Astrocyte (in vitro differentiated cells and primary cell): ENCODE results near the gene PNPLA2. TPM values are rescaled to one million over a fixed set of nuclear protein-coding genes. Genes with fewer than 3 reads are reported as not detected.

Experiments
- DNase-seq: peaks from one replicate; pipeline ENCODE4 v3.0.0-alpha.2; 2010; ENCODE audit warnings: low read depth
- FAIRE-seq: peaks from 2 replicates; lab custom pipeline; 2011; peaks lifted over from hg19 to GRCh38; lab: Jason Lieb, UNC
- H2AFZ ChIP-seq: 2 replicates; pipeline ENCODE4 v1.6.0; 2012; ENCODE audit warnings: low read depth, low read length, inconsistent platforms
- H3K27ac ChIP-seq: 2 replicates; pipeline ENCODE4 v1.5.1; 2011; ENCODE audit warnings: low read depth, low read length, inconsistent platforms
- H3K27me3 ChIP-seq: 2 replicates; pipeline ENCODE4 v1.6.0; 2011; ENCODE audit warnings: low read length, inconsistent platforms; ENCODE audit not compliant: insufficient read depth
- H3K36me3 ChIP-seq: 2 replicates; pipeline ENCODE4 v1.5.1; 2011; ENCODE audit warnings: low read length, inconsistent platforms; ENCODE audit not compliant: insufficient read depth
- H3K4me1 ChIP-seq: 2 replicates; pipeline ENCODE4 v1.5.1; 2011; ENCODE audit warnings: low read length, inconsistent platforms; ENCODE audit not compliant: insufficient read depth
- H3K4me2 ChIP-seq: 2 replicates; pipeline ENCODE4 v1.6.0; 2012; ENCODE audit warnings: low read length, inconsistent platforms
- H3K4me3 ChIP-seq: 2 replicates; pipeline ENCODE4 v1.5.1; 2011; ENCODE audit warnings: low read depth, mild to moderate bottlenecking, low read length, inconsistent platforms; ENCODE audit not compliant: insufficient read depth
- H3K79me2 ChIP-seq: 2 replicates; pipeline ENCODE4 v1.6.0; 2012; ENCODE audit warnings: mild to moderate bottlenecking, low read length, inconsistent platforms; ENCODE audit not compliant: insufficient read depth
- H3K9ac ChIP-seq: 2 replicates; pipeline ENCODE4 v1.6.0; 2012; ENCODE audit warnings: mild to moderate bottlenecking, low read length, inconsistent platforms
- H3K9me3 ChIP-seq: 2 replicates; pipeline ENCODE4 v1.5.1; 2012; ENCODE audit warnings: low read depth, mild to moderate bottlenecking, low read length, inconsistent platforms; ENCODE audit not compliant: insufficient read depth
- H4K20me1 ChIP-seq: 2 replicates; pipeline ENCODE4 v1.6.0; 2012; ENCODE audit warnings: low read length, inconsistent platforms; ENCODE audit not compliant: insufficient read depth
- H3K27ac Mint-ChIP-seq: one replicate; pipeline ENCODE4 v1.8.0; 2021; ENCODE audit warnings: mild to moderate bottlenecking, mixed read lengths; ENCODE audit not compliant: unreplicated experiment
- H3K27me3 Mint-ChIP-seq: one replicate; pipeline ENCODE4 v1.8.0; 2021; ENCODE audit warnings: low read depth, mixed read lengths; ENCODE audit not compliant: unreplicated experiment
- H3K36me3 Mint-ChIP-seq: one replicate; pipeline ENCODE4 v1.8.0; 2021; ENCODE audit warnings: low read depth, mixed read lengths; ENCODE audit not compliant: unreplicated experiment
- H3K4me1 Mint-ChIP-seq: one replicate; pipeline ENCODE4 v1.8.0; 2021; ENCODE audit warnings: low read depth, mixed read lengths; ENCODE audit not compliant: unreplicated experiment
- H3K4me3 Mint-ChIP-seq: one replicate; pipeline ENCODE4 v1.8.0; 2021; ENCODE audit warnings: mild to moderate bottlenecking, moderate library complexity, mixed read lengths; ENCODE audit not compliant: unreplicated experiment
- H3K9me3 Mint-ChIP-seq: one replicate; pipeline ENCODE4 v1.8.0; 2021; ENCODE audit warnings: mild to moderate bottlenecking, mixed read lengths; ENCODE audit not compliant: unreplicated experiment
- EZH2 ChIP-seq: IDR thresholded peaks from 2 replicates; pipeline ENCODE4 v1.6.1; 2012; ENCODE audit warnings: mild to moderate bottlenecking, low read length, inconsistent platforms; ENCODE audit not compliant: insufficient read depth
- total RNA-seq: library from RNA; stranded (reverse); gene quantifications from 2 replicates; pipeline ENCODE4 v1.2.1, GENCODE V29; 2021
- TF ChIP-seq, protein P1 (sequence below): IDR thresholded peaks from 2 replicates; pipeline ENCODE4 v1.5.1; 2011; ENCODE audit warnings: low read depth, mild to moderate bottlenecking, inconsistent platforms, low read length, moderate library complexity; ENCODE audit not compliant: insufficient read depth

The PNPLA2 gene
- total RNA-seq, 1 donor from 2014 or later = 46.8 TPM

DNA sequence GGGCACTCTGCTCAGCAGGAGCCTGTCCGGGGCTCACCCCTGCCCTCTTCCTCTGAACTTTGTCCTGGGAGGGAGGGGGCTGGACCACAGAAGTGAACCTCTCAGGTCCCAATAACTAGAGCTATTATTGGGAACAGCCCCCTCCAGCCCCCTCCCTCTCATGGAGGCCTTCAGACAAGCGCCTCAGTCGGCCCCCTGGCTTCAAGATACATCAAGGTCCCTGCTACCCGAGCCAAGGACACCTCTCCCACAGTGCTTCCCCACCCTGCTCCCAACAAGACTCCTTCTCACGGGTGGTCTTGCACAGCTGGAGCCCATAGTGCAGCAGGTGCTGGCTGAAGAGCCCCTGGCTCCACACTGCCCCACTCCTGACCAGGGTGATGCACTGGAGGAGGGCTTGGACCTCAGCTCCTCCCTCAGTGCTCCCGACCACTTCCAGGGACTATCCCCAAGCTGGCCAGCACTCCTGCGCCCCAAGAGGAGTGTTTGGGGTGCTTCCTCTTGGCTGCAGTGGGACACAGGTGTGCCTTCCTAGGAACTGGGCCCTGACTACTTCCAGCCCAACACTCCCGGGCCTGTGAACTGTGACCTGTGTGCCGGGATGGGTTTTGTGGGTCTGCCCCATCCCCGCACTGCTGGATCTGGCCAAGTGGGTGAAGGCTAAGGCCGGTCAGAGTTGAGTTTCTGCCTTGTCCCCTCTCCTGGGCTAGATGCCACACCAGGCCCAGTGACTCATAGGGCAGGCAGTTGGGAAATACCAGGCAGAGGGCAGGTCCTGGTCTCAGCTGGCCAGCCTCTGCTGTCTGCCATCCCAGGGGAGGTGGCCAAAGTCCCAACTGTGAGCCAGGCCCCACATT, 2.2 kb downstream of the PNPLA2 start:
- Histone ChIP-seq H3K36me3 (no peaks in the 10 kb centered on the region), H3K27me3 (no peaks in the 10 kb centered on the region), H3K4me2 (peak overlapping the region; percentile 98), H3K9ac (peak overlapping the region; percentile 89), H3K9me3 (no peaks in the 10 kb centered on the region), H3K27ac (peak overlapping the region; percentile 12), H3K79me2 (peaks cover 27% of the 10 kb centered on the region), H3K4me1 (peaks cover 24% of the 10 kb centered on the region), H4K20me1 (peaks cover 43% of the 10 kb centered on the region), H2AFZ (no peak overlapping the region), H3K4me3 (peak overlapping the region; percentile 76)
- no peak for FAIRE-seq
- peak; percentile 29 for DNase-seq
- no peak overlapping the region for H3K27ac Mint-ChIP-seq
- TF ChIP-seq, protein P1, sequence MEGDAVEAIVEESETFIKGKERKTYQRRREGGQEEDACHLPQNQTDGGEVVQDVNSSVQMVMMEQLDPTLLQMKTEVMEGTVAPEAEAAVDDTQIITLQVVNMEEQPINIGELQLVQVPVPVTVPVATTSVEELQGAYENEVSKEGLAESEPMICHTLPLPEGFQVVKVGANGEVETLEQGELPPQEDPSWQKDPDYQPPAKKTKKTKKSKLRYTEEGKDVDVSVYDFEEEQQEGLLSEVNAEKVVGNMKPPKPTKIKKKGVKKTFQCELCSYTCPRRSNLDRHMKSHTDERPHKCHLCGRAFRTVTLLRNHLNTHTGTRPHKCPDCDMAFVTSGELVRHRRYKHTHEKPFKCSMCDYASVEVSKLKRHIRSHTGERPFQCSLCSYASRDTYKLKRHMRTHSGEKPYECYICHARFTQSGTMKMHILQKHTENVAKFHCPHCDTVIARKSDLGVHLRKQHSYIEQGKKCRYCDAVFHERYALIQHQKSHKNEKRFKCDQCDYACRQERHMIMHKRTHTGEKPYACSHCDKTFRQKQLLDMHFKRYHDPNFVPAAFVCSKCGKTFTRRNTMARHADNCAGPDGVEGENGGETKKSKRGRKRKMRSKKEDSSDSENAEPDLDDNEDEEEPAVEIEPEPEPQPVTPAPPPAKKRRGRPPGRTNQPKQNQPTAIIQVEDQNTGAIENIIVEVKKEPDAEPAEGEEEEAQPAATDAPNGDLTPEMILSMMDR = no peak
- no peak for TF ChIP-seq EZH2
- peak overlapping the region; percentile 87 for H3K4me3 Mint-ChIP-seq
- H3K9me3 Mint-ChIP-seq = no peaks in the 10 kb centered on the region
- peaks cover 2% of the 10 kb centered on the region for H3K27me3 Mint-ChIP-seq
- peaks cover 5% of the 10 kb centered on the region for H3K4me1 Mint-ChIP-seq
- peaks cover 4% of the 10 kb centered on the region for H3K36me3 Mint-ChIP-seq

DNA sequence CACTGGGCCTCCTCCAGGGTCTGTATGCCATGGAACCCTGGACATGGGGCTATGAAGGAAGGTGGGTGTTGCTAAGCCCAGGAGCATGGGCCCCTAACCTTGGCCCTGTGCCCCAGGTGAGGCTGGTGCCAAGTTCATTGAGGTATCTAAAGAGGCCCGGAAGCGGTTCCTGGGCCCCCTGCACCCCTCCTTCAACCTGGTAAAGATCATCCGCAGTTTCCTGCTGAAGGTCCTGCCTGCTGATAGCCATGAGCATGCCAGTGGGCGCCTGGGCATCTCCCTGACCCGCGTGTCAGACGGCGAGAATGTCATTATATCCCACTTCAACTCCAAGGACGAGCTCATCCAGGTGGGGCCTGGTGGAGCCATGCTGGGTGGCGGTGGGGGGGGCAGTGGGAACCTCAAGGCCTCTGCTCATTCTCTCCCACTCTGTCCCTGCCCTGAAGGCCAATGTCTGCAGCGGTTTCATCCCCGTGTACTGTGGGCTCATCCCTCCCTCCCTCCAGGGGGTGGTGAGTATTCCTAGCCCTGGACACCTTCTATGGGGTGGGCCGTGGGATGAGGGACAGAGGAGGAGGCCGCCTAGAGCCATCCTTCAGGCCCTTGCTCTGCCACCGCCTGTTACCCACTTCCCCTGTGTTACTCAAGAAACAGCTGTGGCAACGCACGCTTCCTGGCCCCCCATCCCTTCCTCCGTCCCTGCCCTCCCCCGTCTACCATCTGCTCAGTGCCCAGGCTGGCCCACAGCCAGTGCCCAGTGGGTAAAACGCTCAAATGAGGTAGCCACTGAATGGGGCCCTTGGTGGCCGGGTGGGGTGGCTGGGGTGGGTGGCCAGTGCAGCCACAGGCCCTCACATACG, 3.0 kb downstream of the PNPLA2 start:
- DNase-seq (no peak), FAIRE-seq (no peak)
- H3K27ac Mint-ChIP-seq = no peak overlapping the region
- peaks cover 43% of the 10 kb centered on the region for H4K20me1 ChIP-seq
- H3K9me3 Mint-ChIP-seq = no peaks in the 10 kb centered on the region
- H3K4me3 ChIP-seq = no peak overlapping the region
- no peaks in the 10 kb centered on the region for H3K9me3 ChIP-seq
- H3K27me3 ChIP-seq = no peaks in the 10 kb centered on the region
- no peak overlapping the region for H2AFZ ChIP-seq
- peak overlapping the region; percentile 98 for H3K4me2 ChIP-seq
- peaks cover 24% of the 10 kb centered on the region for H3K4me1 ChIP-seq
- H3K27me3 Mint-ChIP-seq = peaks cover 6% of the 10 kb centered on the region
- H3K79me2 ChIP-seq = peaks cover 27% of the 10 kb centered on the region
- H3K4me3 Mint-ChIP-seq = peak overlapping the region; percentile 14
- H3K9ac ChIP-seq = peak overlapping the region; percentile 89
- TF ChIP-seq, protein P1 = no peak
- TF ChIP-seq EZH2 = no peak
- H3K4me1 Mint-ChIP-seq = peaks cover 5% of the 10 kb centered on the region
- H3K36me3 Mint-ChIP-seq = peaks cover 2% of the 10 kb centered on the region
- H3K27ac ChIP-seq = no peak overlapping the region
- H3K36me3 ChIP-seq = no peaks in the 10 kb centered on the region
